ENCODE measurements around the gene FOXF1.

FOXF1 gene

GRCh38 chr16:86505185-86505898, 5.0 kb upstream of the FOXF1 start:
- Mint-ChIP-seq H3K27me3 (ENCODE audit: low read depth) (peaks cover 80% of the 10 kb centered on the region), H3K27ac (peak overlapping the region; percentile 8), H3K4me3 (no peak overlapping the region), H3K36me3 (ENCODE audit: low read depth) (peaks cover 3% of the 10 kb centered on the region), H3K4me1 (ENCODE audit: low read depth) (peaks cover 13% of the 10 kb centered on the region), H3K9me3 (no peaks in the 10 kb centered on the region)
- no peak for DNase-seq (ENCODE audit: low spot score)

- H3K4me1 Mint-ChIP-seq (ENCODE audit: low read depth): peaks cover 15% of the 10 kb centered on the region
- no peak overlapping the region for H3K27ac Mint-ChIP-seq
- no peak overlapping the region for H3K4me3 Mint-ChIP-seq
- H3K9me3 Mint-ChIP-seq: no peaks in the 10 kb centered on the region
- H3K27me3 Mint-ChIP-seq (ENCODE audit: low read depth): peaks cover 74% of the 10 kb centered on the region
- H3K36me3 Mint-ChIP-seq (ENCODE audit: low read depth): peaks cover 3% of the 10 kb centered on the region
- DNase-seq (ENCODE audit: low spot score): no peak
Measured at GRCh38 chr16:86505899-86506864, 4.1 kb upstream of the FOXF1 start.

GRCh38 chr16:86507173-86508027, 2.9 kb upstream of the FOXF1 start:
- peak overlapping the region; percentile 60 for H3K4me3 Mint-ChIP-seq
- H3K36me3 Mint-ChIP-seq (ENCODE audit: low read depth): peaks cover 3% of the 10 kb centered on the region
- H3K27me3 Mint-ChIP-seq (ENCODE audit: low read depth): peaks cover 69% of the 10 kb centered on the region
- H3K9me3 Mint-ChIP-seq: no peaks in the 10 kb centered on the region
- no peak for DNase-seq (ENCODE audit: low spot score)
- peaks cover 17% of the 10 kb centered on the region for H3K4me1 Mint-ChIP-seq (ENCODE audit: low read depth)
- H3K27ac Mint-ChIP-seq: peak overlapping the region; percentile 75

GRCh38 chr16:86508028-86508946, 2.0 kb upstream of the FOXF1 start:
- Mint-ChIP-seq H3K36me3 (ENCODE audit: low read depth) (peaks cover 3% of the 10 kb centered on the region), H3K27me3 (ENCODE audit: low read depth) (peaks cover 69% of the 10 kb centered on the region), H3K9me3 (no peaks in the 10 kb centered on the region), H3K27ac (peak overlapping the region; percentile 75), H3K4me1 (ENCODE audit: low read depth) (peaks cover 17% of the 10 kb centered on the region), H3K4me3 (peak overlapping the region; percentile 80)
- DNase-seq (ENCODE audit: low spot score): no peak

- peaks cover 20% of the 10 kb centered on the region for H3K4me1 Mint-ChIP-seq (ENCODE audit: low read depth)
- peak overlapping the region; percentile 80 for H3K4me3 Mint-ChIP-seq
- H3K9me3 Mint-ChIP-seq: no peaks in the 10 kb centered on the region
- H3K27me3 Mint-ChIP-seq (ENCODE audit: low read depth): peaks cover 69% of the 10 kb centered on the region
- peaks cover 3% of the 10 kb centered on the region for H3K36me3 Mint-ChIP-seq (ENCODE audit: low read depth)
- DNase-seq (ENCODE audit: low spot score): peak; percentile 17
- H3K27ac Mint-ChIP-seq: peak overlapping the region; percentile 77
Measured at GRCh38 chr16:86508947-86509758, 1.2 kb upstream of the FOXF1 start.

GRCh38 chr16:86509759-86510464, 415 bp upstream of the FOXF1 start:
- H3K27ac Mint-ChIP-seq: no peak overlapping the region
- no peak overlapping the region for H3K4me3 Mint-ChIP-seq
- no peak for DNase-seq (ENCODE audit: low spot score)
- H3K4me1 Mint-ChIP-seq (ENCODE audit: low read depth): peaks cover 20% of the 10 kb centered on the region
- H3K9me3 Mint-ChIP-seq: no peaks in the 10 kb centered on the region
- H3K36me3 Mint-ChIP-seq (ENCODE audit: low read depth): peaks cover 3% of the 10 kb centered on the region
- H3K27me3 Mint-ChIP-seq (ENCODE audit: low read depth): peaks cover 69% of the 10 kb centered on the region

- Mint-ChIP-seq H3K4me1 (ENCODE audit: low read depth) (peaks cover 14% of the 10 kb centered on the region), H3K36me3 (ENCODE audit: low read depth) (no peaks in the 10 kb centered on the region), H3K27me3 (ENCODE audit: low read depth) (peaks cover 68% of the 10 kb centered on the region), H3K27ac (peak overlapping the region; percentile 78), H3K9me3 (no peaks in the 10 kb centered on the region), H3K4me3 (peak overlapping the region; percentile 51)
- no peak for DNase-seq (ENCODE audit: low spot score)
Measured at GRCh38 chr16:86511317-86512161, 1.2 kb downstream of the FOXF1 start.

- DNase-seq (ENCODE audit: low spot score): no peak
- Mint-ChIP-seq H3K4me3 (no peak overlapping the region), H3K9me3 (no peaks in the 10 kb centered on the region), H3K27ac (no peak overlapping the region), H3K36me3 (ENCODE audit: low read depth) (no peaks in the 10 kb centered on the region), H3K4me1 (ENCODE audit: low read depth) (peaks cover 14% of the 10 kb centered on the region), H3K27me3 (ENCODE audit: low read depth) (peaks cover 67% of the 10 kb centered on the region)
Measured at GRCh38 chr16:86512301-86512859, 2.1 kb downstream of the FOXF1 start.

- Mint-ChIP-seq H3K36me3 (ENCODE audit: low read depth) (no peaks in the 10 kb centered on the region), H3K27me3 (ENCODE audit: low read depth) (peaks cover 67% of the 10 kb centered on the region), H3K9me3 (no peaks in the 10 kb centered on the region), H3K27ac (no peak overlapping the region), H3K4me3 (no peak overlapping the region), H3K4me1 (ENCODE audit: low read depth) (peaks cover 11% of the 10 kb centered on the region)
- no peak for DNase-seq (ENCODE audit: low spot score)
Measured at GRCh38 chr16:86512860-86513470, 2.6 kb downstream of the FOXF1 start.

GRCh38 chr16:86513471-86514277, 3.3 kb downstream of the FOXF1 start:
- no peaks in the 10 kb centered on the region for H3K36me3 Mint-ChIP-seq (ENCODE audit: low read depth)
- H3K27ac Mint-ChIP-seq: no peak overlapping the region
- H3K4me3 Mint-ChIP-seq: no peak overlapping the region

More at GRCh38 chr16:86513471-86514277, 3.3 kb downstream of the FOXF1 start:
- peaks cover 73% of the 10 kb centered on the region for H3K27me3 Mint-ChIP-seq (ENCODE audit: low read depth)
- no peak for DNase-seq (ENCODE audit: low spot score)
- no peaks in the 10 kb centered on the region for H3K9me3 Mint-ChIP-seq
- H3K4me1 Mint-ChIP-seq (ENCODE audit: low read depth): peaks cover 11% of the 10 kb centered on the region
